SH-SY5Y (cell line): ENCODE results near the gene LLGL2.

Source experiments
- GATA2 ChIP-seq: IDR thresholded peaks from 2 replicates; pipeline ENCODE4 v1.6.1; 2011; ENCODE audit warnings: mild to moderate bottlenecking, low read depth, low read length
- GATA3 ChIP-seq: IDR thresholded peaks from 2 replicates; pipeline ENCODE4 v1.6.1; 2011; ENCODE audit warnings: low read depth, mild to moderate bottlenecking, low read length, moderate library complexity

LLGL2 gene

DNA sequence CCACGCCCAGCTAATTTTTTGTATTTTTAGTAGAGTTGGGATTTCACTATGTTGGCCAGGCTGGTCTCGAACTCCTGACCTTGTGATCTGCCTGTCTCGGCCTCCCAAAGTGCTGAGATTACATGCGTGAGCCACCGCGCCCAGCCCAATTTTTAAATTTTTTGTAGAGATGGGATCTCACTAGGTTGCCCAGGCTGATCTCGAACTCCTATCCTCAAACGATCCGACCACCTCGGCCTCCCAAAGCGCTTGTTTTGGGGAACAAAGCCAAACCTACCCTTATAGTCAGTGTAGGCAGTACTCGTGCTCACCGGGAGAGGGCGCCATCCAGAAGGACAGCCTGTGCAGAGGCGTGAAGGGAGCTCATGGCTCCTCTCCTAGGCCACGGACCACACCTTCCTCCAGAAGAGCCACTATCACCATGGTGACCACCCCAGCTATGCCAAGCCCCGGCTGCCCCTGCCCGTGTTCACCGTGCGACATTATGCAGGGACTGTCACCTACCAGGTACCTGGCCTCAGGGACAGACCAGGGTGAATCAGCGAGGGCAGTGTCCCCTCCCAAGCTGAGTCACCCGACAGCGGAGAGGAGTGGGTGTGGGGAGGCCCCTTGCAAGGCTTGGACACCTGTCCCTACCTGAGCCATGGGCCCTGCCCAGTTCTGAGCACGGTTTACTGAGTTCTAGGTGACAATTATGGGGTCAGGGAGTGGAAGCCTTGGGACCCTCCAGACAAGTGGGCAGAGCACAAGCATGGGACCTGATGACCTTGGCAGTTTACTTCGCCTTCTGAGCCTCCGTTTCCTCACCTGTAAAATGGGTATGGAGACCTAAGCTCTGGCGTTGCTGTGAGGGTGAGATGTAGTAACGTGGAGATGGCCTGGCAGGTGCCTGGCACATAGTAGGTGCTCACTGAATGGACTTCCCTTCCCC lies 75.8 kb downstream of the LLGL2 start:
- TF ChIP-seq GATA2 (no peak), GATA3 (no peak)

DNA sequence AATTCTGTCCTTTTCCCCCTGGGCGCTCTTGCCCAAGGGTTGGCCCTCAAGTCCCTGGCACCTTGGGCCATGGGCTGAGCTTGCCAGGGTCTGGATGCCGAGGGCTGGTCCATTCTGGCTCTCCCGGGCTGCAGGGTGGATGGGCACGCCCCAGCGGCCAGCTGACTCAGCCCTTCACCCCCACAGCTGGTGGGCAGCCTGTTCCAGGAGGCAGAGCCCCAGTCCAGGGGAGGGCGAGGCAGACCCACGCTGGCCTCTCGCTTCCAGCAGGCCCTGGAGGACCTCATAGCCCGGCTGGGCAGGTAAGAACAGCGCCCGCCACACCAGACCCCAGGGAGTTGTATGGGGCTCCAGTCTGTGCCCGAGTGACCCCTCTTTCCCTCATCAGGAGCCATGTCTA lies 77.1 kb downstream of the LLGL2 start:
- TF ChIP-seq GATA2 = no peak
- no peak for TF ChIP-seq GATA3

DNA sequence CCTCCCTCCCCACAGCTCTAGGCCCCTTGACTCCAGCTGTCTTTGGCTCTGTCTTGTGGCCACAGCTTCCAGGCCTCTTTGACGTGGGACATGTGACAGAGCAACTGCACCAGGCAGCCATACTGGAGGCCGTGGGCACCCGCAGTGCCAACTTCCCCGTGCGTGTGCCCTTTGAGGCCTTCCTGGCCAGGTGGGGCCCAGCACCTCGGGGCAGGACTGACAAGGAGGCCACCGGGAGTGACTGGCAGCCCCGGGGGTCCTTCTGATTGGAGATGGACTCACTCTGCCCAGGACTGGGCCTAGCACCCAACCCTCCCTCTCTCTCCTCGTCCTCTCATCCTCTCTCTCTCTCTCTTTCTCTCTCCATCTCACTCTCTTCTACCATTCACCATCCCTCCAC lies 77.6 kb downstream of the LLGL2 start:
- TF ChIP-seq GATA3 = no peak
- no peak for TF ChIP-seq GATA2

DNA sequence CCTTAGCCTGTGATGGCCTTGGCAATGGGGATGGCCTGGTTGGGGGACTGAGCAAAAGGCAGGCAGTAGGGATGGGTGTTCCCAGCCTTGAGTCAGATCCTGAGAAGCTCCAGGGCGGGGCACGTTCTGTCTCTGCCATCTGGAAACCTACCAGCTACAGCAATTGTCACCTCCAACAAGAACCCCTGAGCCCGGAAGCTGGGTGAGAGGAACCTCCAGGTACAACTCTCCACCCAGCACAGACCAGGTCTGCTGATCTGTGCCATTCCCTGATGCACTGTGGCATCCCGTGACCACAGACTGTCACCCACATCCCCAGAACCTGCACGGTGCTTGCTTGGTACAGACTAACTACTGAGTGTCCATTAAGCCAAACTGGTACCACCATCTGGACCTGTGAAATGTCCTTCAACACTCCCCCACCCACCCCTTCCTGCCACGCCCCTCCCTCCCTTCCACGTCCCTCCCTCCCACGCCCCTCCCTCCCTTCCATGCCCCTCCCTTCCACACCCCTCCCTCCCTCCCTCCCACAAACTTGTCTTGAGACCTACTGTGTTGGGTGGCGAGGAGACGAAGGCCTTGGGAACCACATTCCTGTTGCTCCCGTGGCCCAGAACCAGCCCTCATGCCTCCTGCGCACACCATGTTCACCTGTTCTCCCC lies 78.7 kb downstream of the LLGL2 start:
- no peak for TF ChIP-seq GATA3
- TF ChIP-seq GATA2 = no peak

DNA sequence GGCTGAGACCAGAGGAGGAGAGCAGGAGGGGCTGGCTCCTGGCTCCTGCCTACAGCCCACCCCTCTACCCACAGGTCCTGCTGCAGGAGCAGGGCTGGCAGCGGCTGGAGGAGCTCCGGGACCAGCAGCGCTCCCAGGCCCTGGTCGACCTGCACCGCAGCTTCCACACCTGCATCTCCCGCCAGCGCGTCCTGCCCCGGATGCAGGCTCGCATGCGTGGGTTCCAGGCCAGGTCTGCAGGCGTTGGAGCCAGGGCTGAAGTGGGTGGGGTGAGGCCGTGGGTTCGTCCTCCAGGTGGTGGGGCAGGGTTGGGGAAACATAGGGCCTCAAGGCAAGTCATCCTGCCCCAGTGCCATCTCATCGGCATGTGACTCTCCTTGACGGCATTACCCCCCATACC lies 80.3 kb downstream of the LLGL2 start:
- TF ChIP-seq GATA3 = no peak
- no peak for TF ChIP-seq GATA2

DNA sequence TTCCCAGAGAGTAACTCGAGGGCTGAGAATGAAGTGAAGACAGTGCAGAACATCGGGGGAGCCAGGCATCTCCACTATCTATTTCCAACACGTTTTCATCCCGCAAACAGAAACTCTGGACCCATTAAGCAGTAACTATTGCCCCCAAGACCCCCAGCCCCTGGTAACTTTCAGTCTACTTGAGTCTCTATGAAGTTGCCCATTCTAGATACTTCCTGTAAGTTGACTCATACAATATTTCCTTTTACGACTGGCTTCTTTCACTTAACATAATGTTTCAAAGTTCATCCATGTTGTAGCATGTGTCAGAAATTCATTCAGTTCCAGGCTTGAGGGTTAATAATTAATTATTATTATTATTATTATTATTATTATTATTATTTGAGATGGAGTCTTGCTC lies 81.6 kb downstream of the LLGL2 start:
- TF ChIP-seq GATA2 (no peak), GATA3 (no peak)

DNA sequence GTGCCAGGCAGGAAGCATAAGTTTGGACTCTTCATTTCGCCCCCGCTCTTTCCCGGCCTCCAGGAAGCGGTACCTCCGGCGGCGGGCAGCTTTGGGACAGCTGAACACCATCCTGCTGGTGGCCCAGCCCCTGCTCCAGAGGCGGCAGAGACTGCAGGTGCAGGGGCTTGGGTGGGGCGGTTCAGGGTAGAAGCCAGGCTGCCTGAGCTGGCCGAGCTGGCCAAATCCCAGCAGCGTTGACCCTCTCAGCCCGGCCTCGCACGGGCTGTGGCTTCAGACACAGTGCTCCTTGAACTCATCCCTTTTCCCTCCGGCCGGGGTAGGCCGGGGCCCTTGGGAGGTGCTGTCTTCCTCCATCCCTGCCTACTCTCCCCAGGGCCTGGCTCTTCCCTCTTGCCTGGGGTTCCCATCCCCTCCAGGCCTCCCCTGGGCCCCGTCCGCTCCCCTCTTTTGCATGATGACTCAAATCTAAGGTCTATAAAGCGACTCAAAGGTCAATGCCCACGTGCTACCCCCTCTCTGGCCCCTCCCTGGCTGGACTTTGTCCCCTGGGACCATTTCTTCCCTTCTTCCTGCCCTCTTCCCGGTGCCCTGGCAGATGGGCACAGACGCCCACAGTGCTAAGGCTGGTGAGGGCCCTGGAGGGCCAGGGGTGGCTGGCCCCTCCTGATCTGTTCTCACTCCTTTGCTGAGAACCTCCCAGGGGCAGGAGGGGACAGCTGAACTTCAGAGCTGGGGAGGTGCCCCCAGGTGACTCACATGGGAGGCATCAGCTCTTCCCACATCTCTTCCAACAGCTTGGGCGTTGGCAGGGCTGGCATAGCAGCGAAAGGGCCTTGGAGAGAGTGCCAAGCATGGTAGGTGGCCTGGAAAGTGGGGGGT lies 84.8 kb downstream of the LLGL2 start:
- TF ChIP-seq GATA3 = no peak
- TF ChIP-seq GATA2 = no peak

DNA sequence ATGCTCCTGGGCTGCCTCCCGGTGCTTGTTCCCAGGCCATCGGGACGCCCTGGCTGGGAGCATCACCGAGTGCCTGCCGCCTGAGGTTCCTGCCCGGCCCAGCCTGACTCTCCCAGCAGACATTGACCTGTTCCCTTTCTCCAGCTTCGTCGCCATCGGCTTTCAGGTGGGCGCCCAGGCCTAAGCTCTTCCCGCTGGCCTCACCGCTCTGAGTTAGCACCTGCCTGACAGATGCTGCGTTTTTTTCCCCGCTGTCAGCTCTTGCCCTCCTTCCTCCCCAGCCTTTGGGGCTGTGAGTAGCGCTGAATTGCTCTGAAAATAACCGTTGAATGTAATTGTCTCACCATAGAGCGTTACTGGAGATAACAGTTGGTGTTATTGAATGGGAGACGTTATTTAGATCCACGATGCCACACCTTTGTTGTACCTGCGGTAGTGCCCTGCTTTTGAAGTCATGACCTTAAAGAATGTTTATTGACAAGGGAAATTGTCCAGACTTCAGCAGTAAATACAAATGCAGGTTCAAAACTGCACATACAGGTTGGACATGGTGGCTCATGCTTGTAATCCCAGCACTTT lies 86.4 kb downstream of the LLGL2 start:
- no peak for TF ChIP-seq GATA3
- no peak for TF ChIP-seq GATA2

DNA sequence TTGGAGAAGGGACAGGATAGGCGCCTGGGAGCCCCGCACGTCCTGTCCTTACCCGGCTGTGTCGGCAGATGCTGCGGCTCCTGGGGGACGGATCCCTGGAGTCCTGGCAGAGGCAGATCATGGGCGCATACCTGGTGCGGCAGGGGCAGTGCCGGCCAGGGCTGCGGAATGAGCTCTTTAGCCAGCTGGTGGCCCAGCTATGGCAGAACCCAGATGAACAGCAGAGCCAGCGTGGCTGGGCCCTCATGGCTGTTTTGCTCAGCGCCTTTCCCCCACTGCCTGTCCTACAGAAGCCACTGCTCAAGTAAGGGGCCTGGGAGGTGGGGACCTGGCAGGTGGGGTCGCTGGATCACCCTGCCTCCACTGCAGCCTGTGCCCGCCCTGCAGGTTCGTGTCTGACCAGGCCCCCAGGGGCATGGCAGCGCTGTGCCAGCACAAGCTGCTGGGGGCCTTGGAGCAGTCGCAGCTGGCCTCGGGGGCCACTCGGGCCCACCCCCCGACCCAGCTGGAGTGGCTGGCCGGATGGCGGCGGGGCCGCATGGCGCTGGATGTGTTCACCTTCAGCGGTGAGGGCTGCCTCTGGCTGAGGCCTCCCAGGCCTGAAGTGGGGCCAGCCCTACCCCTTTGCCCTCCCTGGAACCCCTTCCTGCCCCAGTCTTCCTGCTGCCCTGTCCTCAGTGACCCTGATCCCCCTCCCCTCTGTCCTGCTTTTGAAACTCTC lies 87.6 kb downstream of the LLGL2 start:
- TF ChIP-seq GATA2 = no peak
- TF ChIP-seq GATA3 = no peak

DNA sequence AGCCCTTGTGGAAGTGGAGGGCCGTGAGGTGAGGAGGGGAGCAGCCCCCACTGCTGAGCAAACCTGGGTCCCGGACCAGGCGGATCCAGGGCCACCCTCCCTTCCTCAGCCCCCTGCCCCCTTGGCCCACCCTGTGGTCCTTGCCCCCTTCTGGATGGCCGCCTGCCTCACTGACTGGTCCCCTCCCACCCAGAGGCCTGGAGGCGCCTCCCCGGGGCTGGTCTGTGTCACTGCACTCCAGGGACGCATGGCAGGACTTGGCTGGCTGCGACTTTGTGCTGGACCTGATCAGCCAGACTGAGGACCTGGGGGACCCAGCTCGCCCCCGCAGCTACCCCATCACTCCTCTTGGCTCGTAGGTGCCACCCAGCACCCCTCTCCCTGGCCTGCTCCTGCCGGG lies 88.5 kb downstream of the LLGL2 start:
- TF ChIP-seq GATA2 (no peak), GATA3 (no peak)

DNA sequence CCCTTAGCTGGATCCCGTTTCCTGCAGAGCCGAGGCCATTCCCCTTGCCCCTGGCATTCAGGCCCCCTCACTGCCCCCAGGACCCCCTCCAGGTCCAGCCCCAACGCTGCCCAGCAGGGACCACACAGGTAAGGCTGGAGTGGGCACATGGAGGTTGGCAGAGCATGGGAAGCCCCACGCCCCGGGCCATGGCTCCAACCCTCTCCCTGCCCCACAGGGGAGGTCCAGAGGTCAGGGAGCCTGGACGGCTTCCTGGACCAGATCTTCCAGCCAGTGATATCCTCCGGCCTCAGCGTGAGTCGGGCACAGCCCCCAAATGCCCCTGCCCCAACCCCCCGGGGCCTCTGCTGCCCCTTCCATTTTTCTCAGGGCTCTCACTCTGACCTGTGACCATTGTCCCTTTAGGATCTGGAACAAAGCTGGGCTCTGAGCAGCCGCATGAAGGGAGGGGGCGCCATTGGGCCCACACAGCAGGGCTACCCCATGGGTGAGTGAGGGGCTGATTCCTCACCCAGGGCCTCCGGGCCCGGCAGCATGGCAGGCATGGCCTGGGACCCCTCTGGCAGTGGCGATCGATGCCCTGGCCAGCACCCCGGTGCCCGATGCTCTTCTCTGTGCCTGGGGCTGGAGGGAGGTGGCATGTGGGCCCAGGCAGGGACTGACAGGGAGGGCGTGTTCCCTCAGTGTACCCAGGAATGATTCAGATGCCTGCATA lies 89.2 kb downstream of the LLGL2 start:
- TF ChIP-seq GATA2 = no peak

DNA sequence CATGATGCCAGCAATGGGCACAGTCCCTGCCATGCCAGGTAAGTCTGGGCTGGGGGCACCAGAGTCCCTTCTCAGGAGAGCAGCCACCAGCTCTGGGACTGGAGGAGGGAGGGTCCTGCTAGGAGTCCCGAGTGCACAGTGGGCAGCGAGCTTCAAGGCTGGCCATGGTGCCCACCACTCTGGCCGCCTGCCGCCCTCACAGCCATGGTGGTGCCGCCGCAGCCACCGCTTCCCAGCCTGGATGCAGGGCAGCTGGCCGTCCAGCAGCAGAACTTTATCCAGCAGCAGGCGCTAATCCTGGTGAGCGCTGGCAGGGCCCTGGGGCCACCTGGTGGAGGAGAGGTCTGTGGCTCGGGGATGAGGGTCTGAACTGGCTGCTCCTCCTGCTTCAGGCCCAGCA lies 89.8 kb downstream of the LLGL2 start:
- TF ChIP-seq GATA3 (no peak), GATA2 (no peak)
